Endothelial cell (in vitro differentiated cells): ENCODE measurements around the gene ARL6IP4. TPM values are rescaled to one million over a fixed set of nuclear protein-coding genes. Genes with fewer than 3 reads are reported as not detected.

Experiments used
- DNase-seq: peaks from one replicate; pipeline ENCODE4 v3.0.0; 2021; ENCODE audit warnings: low spot score
- H3K27ac Mint-ChIP-seq: one replicate; pipeline ENCODE4 v1.8.0; 2021; ENCODE audit warnings: mixed read lengths, inconsistent platforms; ENCODE audit not compliant: unreplicated experiment
- H3K27me3 Mint-ChIP-seq: one replicate; pipeline ENCODE4 v1.8.0; 2021; ENCODE audit warnings: mild to moderate bottlenecking, moderate library complexity, mixed read lengths, inconsistent platforms; ENCODE audit not compliant: unreplicated experiment
- H3K36me3 Mint-ChIP-seq: one replicate; pipeline ENCODE4 v1.8.0; 2021; ENCODE audit warnings: mild to moderate bottlenecking, low read depth, mixed read lengths, inconsistent platforms; ENCODE audit not compliant: unreplicated experiment
- H3K4me1 Mint-ChIP-seq: one replicate; pipeline ENCODE4 v1.8.0; 2021; ENCODE audit warnings: mild to moderate bottlenecking, mixed read lengths, inconsistent platforms; ENCODE audit not compliant: unreplicated experiment
- H3K4me3 Mint-ChIP-seq: one replicate; pipeline ENCODE4 v1.8.0; 2021; ENCODE audit warnings: mild to moderate bottlenecking, mixed read lengths, inconsistent platforms; ENCODE audit not compliant: unreplicated experiment
- H3K9me3 Mint-ChIP-seq: one replicate; pipeline ENCODE4 v1.8.0; 2021; ENCODE audit warnings: mixed read lengths, inconsistent platforms; ENCODE audit not compliant: unreplicated experiment
- total RNA-seq: library from RNA; stranded (reverse); fragmentation: NEBNext Ultra II Directional; extraction: Animal tissue kit (Norgen Biotek cat#: 25700); gene quantifications from one replicate; pipeline ENCODE4 v1.2.1, GENCODE V29; 2021; ENCODE audit not compliant: unreplicated experiment
- TF ChIP-seq, protein P1 (sequence below): fragments of 200-600 bp; sonication (generic); IDR thresholded peaks from one replicate; pipeline ENCODE4 v1.5.0; 2021; ENCODE audit warnings: antibody characterized with exemption; ENCODE audit not compliant: unreplicated experiment

Gene ARL6IP4
- total RNA-seq, 1 donor from 2014 or later: 151 TPM

DNA sequence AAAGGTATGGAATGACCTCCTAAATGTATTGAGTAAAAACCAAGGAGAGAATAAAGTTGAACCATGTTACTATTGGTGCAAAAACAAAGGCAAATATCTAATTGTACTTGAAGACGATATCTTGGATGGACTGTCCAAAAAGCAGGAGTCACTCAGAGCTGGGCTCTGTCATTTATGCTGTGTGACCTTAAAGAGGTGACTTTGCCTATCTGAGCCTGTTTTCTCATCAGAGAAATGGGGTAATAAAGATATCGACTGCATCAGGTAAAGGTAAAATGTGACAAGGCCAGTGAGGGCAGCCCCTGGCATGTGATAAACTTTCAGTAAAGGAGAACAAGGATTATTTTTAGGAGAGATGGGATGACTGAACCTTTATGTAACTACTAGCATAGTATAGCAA, 12.4 kb upstream of the ARL6IP4 start:
- TF ChIP-seq, protein P1, sequence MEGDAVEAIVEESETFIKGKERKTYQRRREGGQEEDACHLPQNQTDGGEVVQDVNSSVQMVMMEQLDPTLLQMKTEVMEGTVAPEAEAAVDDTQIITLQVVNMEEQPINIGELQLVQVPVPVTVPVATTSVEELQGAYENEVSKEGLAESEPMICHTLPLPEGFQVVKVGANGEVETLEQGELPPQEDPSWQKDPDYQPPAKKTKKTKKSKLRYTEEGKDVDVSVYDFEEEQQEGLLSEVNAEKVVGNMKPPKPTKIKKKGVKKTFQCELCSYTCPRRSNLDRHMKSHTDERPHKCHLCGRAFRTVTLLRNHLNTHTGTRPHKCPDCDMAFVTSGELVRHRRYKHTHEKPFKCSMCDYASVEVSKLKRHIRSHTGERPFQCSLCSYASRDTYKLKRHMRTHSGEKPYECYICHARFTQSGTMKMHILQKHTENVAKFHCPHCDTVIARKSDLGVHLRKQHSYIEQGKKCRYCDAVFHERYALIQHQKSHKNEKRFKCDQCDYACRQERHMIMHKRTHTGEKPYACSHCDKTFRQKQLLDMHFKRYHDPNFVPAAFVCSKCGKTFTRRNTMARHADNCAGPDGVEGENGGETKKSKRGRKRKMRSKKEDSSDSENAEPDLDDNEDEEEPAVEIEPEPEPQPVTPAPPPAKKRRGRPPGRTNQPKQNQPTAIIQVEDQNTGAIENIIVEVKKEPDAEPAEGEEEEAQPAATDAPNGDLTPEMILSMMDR: no peak
- Mint-ChIP-seq H3K27ac (no peak overlapping the region), H3K27me3 (peaks cover 9% of the 10 kb centered on the region), H3K4me1 (no peaks in the 10 kb centered on the region), H3K9me3 (no peaks in the 10 kb centered on the region), H3K4me3 (no peak overlapping the region), H3K36me3 (no peaks in the 10 kb centered on the region)
- DNase-seq: no peak

DNA sequence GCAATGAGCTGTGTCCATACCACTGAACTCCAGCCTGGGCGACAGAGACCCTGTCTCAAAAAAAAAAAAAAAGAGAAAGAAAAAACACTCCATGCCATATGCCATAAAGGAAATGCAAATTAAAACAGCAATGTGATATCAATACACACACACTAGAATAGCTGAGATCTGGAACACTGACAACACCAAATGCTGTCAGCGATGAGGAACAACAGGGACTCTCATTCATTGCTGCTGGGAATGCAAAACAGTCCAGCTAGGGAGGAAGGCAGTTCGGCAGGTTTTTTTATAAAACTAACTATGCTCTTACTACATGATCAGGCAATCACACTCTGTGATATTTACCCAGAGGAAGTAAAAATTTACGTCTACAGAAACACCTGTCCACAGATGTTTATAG, 10.8 kb upstream of the ARL6IP4 start:
- peaks cover 7% of the 10 kb centered on the region for H3K27me3 Mint-ChIP-seq
- H3K4me1 Mint-ChIP-seq: peaks cover 6% of the 10 kb centered on the region
- no peaks in the 10 kb centered on the region for H3K36me3 Mint-ChIP-seq
- no peak overlapping the region for H3K27ac Mint-ChIP-seq
- H3K9me3 Mint-ChIP-seq: no peaks in the 10 kb centered on the region
- DNase-seq: no peak
- H3K4me3 Mint-ChIP-seq: no peak overlapping the region
- TF ChIP-seq, protein P1: no peak

DNA sequence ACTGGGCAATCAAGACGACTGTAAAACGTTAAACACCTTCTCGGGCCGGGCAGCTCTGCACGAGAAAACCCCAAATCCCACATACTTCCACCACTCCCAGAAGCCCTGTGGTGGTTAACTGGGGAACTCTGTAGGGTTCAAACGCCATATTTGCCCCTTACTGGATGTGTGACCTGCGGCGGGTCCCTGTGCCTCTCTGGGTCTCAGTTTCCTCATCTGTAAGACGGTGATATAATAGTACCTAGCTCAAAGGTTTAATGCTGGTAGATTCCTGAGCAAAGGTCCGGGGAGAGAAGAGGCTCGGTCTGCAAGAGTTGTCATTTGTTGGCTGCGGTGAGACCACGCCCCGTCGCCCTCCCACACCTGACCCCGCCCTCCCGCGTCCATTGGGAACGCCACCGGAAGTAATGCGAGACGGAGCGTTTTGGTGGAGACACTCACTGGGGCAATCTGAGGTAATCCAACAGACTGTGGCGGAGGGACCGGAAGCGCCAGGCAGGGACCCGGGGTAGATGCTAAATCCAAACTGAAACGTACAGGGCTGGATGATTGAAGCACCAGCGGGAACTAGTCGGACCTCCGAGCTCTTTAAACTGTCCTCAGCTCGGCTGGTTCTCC, 6.1 kb upstream of the ARL6IP4 start:
- Mint-ChIP-seq H3K27me3 (peaks cover 11% of the 10 kb centered on the region), H3K27ac (peak overlapping the region; percentile 95), H3K9me3 (no peaks in the 10 kb centered on the region), H3K4me1 (peaks cover 16% of the 10 kb centered on the region), H3K4me3 (peak overlapping the region; percentile 95), H3K36me3 (no peaks in the 10 kb centered on the region)
- TF ChIP-seq, protein P1: no peak
- DNase-seq: peak; percentile 97

DNA sequence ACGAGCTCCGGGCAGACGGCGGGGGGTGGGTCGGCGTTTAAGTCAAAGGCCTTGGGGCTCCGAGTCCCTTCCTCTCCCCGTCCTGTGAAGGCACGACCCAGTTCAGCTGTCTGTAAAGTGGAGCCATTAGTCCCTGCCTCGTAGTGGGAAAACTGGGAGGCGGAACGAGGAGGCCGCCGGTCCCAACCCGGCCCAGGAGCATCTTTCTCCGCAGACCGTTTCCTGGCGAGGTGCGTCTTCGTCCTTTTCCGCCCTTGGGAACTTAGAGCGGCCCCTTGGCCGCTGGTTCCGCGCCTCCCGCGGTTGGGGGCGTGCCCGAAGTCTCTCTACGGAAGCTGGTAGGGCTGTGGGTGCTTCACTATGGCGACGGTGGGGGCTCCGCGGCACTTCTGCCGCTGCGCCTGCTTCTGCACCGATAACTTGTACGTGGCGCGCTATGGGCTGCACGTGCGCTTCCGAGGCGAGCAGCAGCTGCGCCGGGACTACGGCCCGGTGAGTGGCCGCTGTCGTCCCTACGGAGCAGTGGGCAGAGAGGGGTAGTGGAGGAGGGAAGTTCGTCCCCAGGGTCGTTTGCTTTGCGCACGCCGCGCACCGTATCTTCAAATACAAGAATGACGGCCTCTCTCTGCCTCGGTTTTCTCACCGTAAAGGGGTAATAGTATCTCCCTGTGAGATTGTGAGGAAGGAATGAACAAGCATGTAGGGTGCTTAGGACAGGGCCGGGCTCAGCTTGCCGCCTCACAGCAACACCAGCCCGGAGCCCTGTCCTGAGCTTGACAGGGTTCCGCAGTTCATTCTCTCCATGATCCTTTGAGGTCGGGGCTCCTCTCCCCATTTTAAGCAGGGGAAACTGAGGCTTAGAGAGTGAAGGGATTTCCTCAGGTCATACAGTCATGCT, 5.3 kb upstream of the ARL6IP4 start, which contains the start of gene OGFOD2:
Gene OGFOD2 (plus strand): TSS at position 353 of the 898 bp plus-strand sequence. CDS start 8 bp downstream, at position 361.
- DNase-seq: peak; percentile 81
- Mint-ChIP-seq H3K36me3 (no peaks in the 10 kb centered on the region), H3K27ac (peak within 1 kb of the TSS; percentile 95), H3K27me3 (peaks cover 9% of the 10 kb centered on the region), H3K9me3 (no peaks in the 10 kb centered on the region), H3K4me3 (peak within 1 kb of the TSS; percentile 95), H3K4me1 (peaks cover 19% of the 10 kb centered on the region)
- TF ChIP-seq, protein P1: no peak
